Colonic mucosa (tissue), 4 donors: ENCODE measurements around the gene TRIM31. TPM values are rescaled to one million over a fixed set of nuclear protein-coding genes. Genes with fewer than 3 reads are reported as not detected.

Experiments
- DNase-seq: peaks from one replicate; pipeline ENCODE4 v3.0.0-alpha.2; 2020
- H3K27ac ChIP-seq: fragments of 200-600 bp; one replicate; pipeline ENCODE4 v1.8.0; 2021
- H3K27me3 ChIP-seq: fragments of 200-600 bp; one replicate; pipeline ENCODE4 v1.8.0; 2021
- H3K36me3 ChIP-seq: fragments of 200-600 bp; one replicate; pipeline ENCODE4 v1.8.0; 2021
- H3K4me1 ChIP-seq: fragments of 200-600 bp; one replicate; pipeline ENCODE4 v1.8.0; 2021; ENCODE audit warnings: mild to moderate bottlenecking
- H3K4me3 ChIP-seq: fragments of 200-600 bp; one replicate; pipeline ENCODE4 v1.8.0; 2021
- H3K9ac ChIP-seq, 2 donors: one replicate each; pipeline ENCODE4 v1.7.0; 2013; ENCODE audit warnings: control low read depth in 2 of 2, low read depth in 2 of 2, low read length in 2 of 2
- H3K9me3 ChIP-seq: fragments of 200-600 bp; one replicate; pipeline ENCODE4 v1.8.0; 2021
- CTCF ChIP-seq: fragments of 200-600 bp; IDR thresholded peaks from one replicate; pipeline ENCODE4 v1.8.0; 2022; ENCODE audit warnings: antibody characterized with exemption, mild to moderate bottlenecking
- intact Hi-C: fragments of 100-400 bp; cut with DNase I; formaldehyde crosslinking; loops from one replicate; pipeline ENCODE4 v1.14.1; 2022
- total RNA-seq, 2 donors: library from RNA; stranded (reverse); fragmentation: NEBNext Ultra II Directional in 1 of 2; extraction: Animal tissue kit (Norgen Biotek cat#: 25700) in 1 of 2; gene quantifications; one replicate each; pipeline ENCODE4 v1.2.1, GENCODE V29; 2021
- donor health status: healthy.
- donor health status: DM: no; HTN: no; CAD: no.
- donor health status: DM: no; HTN: no; CAD: no.

The TRIM31 gene
- total RNA-seq, 2 donors from 2014 or later: 44.4 to 51.2 TPM

- H3K27ac ChIP-seq: no peak overlapping the region
- intact Hi-C loops: no loop called here
Measured at GRCh38 chr6:30151580-30151979, 38.7 kb upstream of the TRIM31 start.

GRCh38 chr6:30150671-30151395 lies 37.9 kb upstream of the TRIM31 start:
- H3K27me3 ChIP-seq: no peaks in the 10 kb centered on the region
- DNase-seq: no peak
- no peak overlapping the region for H3K27ac ChIP-seq
- no peaks in the 10 kb centered on the region for H3K4me1 ChIP-seq
- H3K36me3 ChIP-seq: no peaks in the 10 kb centered on the region
- H3K4me3 ChIP-seq: no peak overlapping the region
- no peak overlapping the region for H3K9ac ChIP-seq
- TF ChIP-seq CTCF: no peak
- intact Hi-C loops: no loop called here
- H3K9me3 ChIP-seq: no peaks in the 10 kb centered on the region

More at GRCh38 chr6:30151580-30151979, 38.7 kb upstream of the TRIM31 start:
- Histone ChIP-seq H3K27me3 (no peaks in the 10 kb centered on the region), H3K4me3 (no peak overlapping the region), H3K36me3 (no peaks in the 10 kb centered on the region), H3K4me1 (no peaks in the 10 kb centered on the region), H3K9me3 (no peaks in the 10 kb centered on the region), H3K9ac (no peak overlapping the region)
- no peak for TF ChIP-seq CTCF
- no peak for DNase-seq

- Histone ChIP-seq H3K27me3 (no peaks in the 10 kb centered on the region), H3K36me3 (no peaks in the 10 kb centered on the region), H3K4me3 (no peak overlapping the region), H3K4me1 (no peaks in the 10 kb centered on the region), H3K9me3 (no peaks in the 10 kb centered on the region), H3K27ac (no peak overlapping the region), H3K9ac (no peak overlapping the region)
- no peak for TF ChIP-seq CTCF
- intact Hi-C loops: no loop called here
- DNase-seq: no peak
Measured at GRCh38 chr6:30149858-30150550, 37.1 kb upstream of the TRIM31 start.

GRCh38 chr6:30149234-30149633 lies 36.3 kb upstream of the TRIM31 start:
- Histone ChIP-seq H3K36me3 (no peaks in the 10 kb centered on the region), H3K9me3 (no peaks in the 10 kb centered on the region), H3K4me3 (no peak overlapping the region), H3K27ac (no peak overlapping the region), H3K4me1 (no peaks in the 10 kb centered on the region), H3K9ac (no peak overlapping the region), H3K27me3 (no peaks in the 10 kb centered on the region)
- intact Hi-C loops: no loop called here
- TF ChIP-seq CTCF: no peak
- DNase-seq: no peak

- intact Hi-C loops: no loop called here
- no peak overlapping the region for H3K27ac ChIP-seq
- DNase-seq: no peak
- no peaks in the 10 kb centered on the region for H3K9me3 ChIP-seq
- no peak overlapping the region for H3K9ac ChIP-seq
- H3K4me3 ChIP-seq: no peak overlapping the region
- no peak for TF ChIP-seq CTCF
- no peaks in the 10 kb centered on the region for H3K36me3 ChIP-seq
- no peaks in the 10 kb centered on the region for H3K4me1 ChIP-seq
- H3K27me3 ChIP-seq: no peaks in the 10 kb centered on the region
Measured at GRCh38 chr6:30147096-30147495, 34.2 kb upstream of the TRIM31 start.
